Neuron (in vitro differentiated cells): ENCODE measurements around the gene RHOT1.
"Not testable (repeated sequence)": the region's sequence is repeated elsewhere in the genome, so short reads cannot be mapped to it uniquely, and the experiment has no call there.

Experiments
- H2AFZ ChIP-seq: one replicate; pipeline ENCODE4 v1.6.1; 2013; ENCODE audit warnings: low read depth, mild to moderate bottlenecking, inconsistent platforms, low read length, moderate library complexity
- H3K27me3 ChIP-seq: one replicate; pipeline ENCODE4 v1.6.1; 2013; ENCODE audit warnings: low read length; ENCODE audit not compliant: insufficient read depth
- H3K36me3 ChIP-seq: one replicate; pipeline ENCODE4 v1.6.1; 2013; ENCODE audit warnings: low read length; ENCODE audit not compliant: insufficient read depth
- H3K4me1 ChIP-seq: one replicate; pipeline ENCODE4 v1.6.1; 2013; ENCODE audit warnings: low read length; ENCODE audit not compliant: insufficient read depth
- H3K4me3 ChIP-seq: 2 replicates; pipeline ENCODE4 v1.5.1; 2013; ENCODE audit warnings: mild to moderate bottlenecking, low read length, moderate library complexity
- H3K9me3 ChIP-seq: one replicate; pipeline ENCODE4 v1.6.1; 2013; ENCODE audit warnings: low read length

Gene RHOT1

GRCh38 chr17:32142038-32142856, at the start of gene RHOT1:
RHOT1 (plus strand) TSS chr17:32142502; CDS start chr17:32142693, 191 bp downstream.
- Histone ChIP-seq H3K9me3 (no peaks in the 10 kb centered on the region), H3K36me3 (peaks cover 2% of the 10 kb centered on the region), H2AFZ (peak within 1 kb of the TSS; percentile 88), H3K4me3 (peak within 1 kb of the TSS; percentile 65), H3K4me1 (peaks cover 6% of the 10 kb centered on the region), H3K27me3 (no peaks in the 10 kb centered on the region)

DNA sequence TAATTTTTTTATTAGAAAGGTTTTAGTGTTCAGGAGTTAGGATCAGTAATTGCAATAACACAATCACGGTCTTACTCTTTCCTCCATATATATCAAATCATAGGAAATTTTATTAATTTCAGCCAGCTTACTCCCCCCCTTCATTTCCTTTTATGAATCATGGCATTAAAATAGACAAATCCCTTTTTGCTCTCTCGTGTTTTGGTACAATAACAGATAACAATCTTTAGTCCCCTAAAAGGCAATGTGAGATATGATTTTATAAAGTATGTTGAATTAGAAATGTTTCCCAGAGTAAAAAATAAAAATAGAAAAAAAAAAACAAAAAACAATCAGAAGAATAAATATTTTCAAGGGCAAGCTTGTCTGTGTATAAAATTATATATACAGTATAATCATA, 42.6 kb upstream of the RHOT1 start:
- H3K4me3 ChIP-seq, result no peak overlapping the region
- no peaks in the 10 kb centered on the region for H3K27me3 ChIP-seq
- no peaks in the 10 kb centered on the region for H3K9me3 ChIP-seq
- no peaks in the 10 kb centered on the region for H3K4me1 ChIP-seq
- no peak overlapping the region for H2AFZ ChIP-seq
- H3K36me3 ChIP-seq, result no peaks in the 10 kb centered on the region

GRCh38 chr17:32100323-32100722, 42.0 kb upstream of the RHOT1 start:
- H3K4me1 ChIP-seq, H3K27me3 ChIP-seq: not testable (repeated sequence)

GRCh38 chr17:32100971-32101631, 41.2 kb upstream of the RHOT1 start:
- Histone ChIP-seq H3K4me1 (no peaks in the 10 kb centered on the region), H3K36me3 (no peaks in the 10 kb centered on the region), H2AFZ (no peak overlapping the region), H3K27me3 (no peaks in the 10 kb centered on the region), H3K9me3 (no peaks in the 10 kb centered on the region), H3K4me3 (no peak overlapping the region)

More at GRCh38 chr17:32100323-32100722, 42.0 kb upstream of the RHOT1 start:
- not testable (repeated sequence) for H3K36me3 ChIP-seq, H3K4me3 ChIP-seq, H2AFZ ChIP-seq, H3K9me3 ChIP-seq

DNA sequence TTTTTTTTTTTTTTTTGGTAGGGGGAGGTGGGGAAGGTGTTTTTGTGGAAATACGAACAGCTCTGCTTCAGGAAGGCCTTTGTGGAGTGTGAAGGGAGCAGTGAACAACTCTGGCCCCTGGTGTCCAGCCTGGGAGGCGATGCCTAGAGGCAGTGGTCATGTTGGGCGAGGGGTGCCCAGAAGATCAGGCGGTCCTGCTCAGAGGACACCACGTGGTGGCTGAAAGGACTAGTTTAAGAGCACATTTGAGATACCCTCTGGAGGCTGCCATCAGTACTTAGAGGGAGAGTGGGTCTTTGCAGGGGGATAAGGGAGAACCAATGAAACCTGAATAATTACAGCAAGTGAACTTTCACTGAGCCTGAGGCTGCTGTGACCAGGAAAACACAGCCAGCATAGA, 40.1 kb upstream of the RHOT1 start:
- no peaks in the 10 kb centered on the region for H3K27me3 ChIP-seq
- no peaks in the 10 kb centered on the region for H3K4me1 ChIP-seq

DNA sequence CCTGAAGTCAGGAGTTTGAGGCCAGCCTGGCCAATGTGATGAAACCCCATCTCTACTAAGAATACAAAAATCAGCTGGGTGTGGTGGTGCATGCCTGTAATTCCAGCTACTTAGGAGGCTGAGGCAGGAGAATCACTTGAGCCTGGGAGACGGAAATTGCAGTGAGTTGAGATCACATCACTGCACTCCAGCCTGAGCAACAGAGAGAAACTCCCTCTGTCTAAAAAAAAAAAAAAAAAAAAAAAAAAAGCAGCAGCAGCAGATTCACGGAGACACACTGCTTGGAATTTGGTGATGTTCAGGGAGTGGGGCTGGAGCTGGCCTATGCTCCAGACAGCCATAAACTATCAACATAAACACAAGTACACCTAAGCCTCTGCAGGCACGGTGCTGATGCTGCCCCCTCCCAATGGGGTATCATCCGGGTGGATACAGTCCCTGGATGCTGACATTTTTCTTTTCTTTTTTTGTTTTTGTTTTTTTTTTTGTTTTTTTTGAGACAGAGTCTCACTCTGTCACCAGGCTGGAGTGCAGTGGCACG, 39.6 kb upstream of the RHOT1 start:
- H3K36me3 ChIP-seq, result no peaks in the 10 kb centered on the region
- H3K4me3 ChIP-seq, result no peak overlapping the region
- no peaks in the 10 kb centered on the region for H3K9me3 ChIP-seq
- H3K4me1 ChIP-seq, result no peaks in the 10 kb centered on the region
- H2AFZ ChIP-seq, result no peak overlapping the region
- no peaks in the 10 kb centered on the region for H3K27me3 ChIP-seq

More for the DNA sequence above, 40.1 kb upstream of the RHOT1 start:
- Histone ChIP-seq H3K36me3 (no peaks in the 10 kb centered on the region), H3K9me3 (no peaks in the 10 kb centered on the region), H3K4me3 (no peak overlapping the region), H2AFZ (no peak overlapping the region)

DNA sequence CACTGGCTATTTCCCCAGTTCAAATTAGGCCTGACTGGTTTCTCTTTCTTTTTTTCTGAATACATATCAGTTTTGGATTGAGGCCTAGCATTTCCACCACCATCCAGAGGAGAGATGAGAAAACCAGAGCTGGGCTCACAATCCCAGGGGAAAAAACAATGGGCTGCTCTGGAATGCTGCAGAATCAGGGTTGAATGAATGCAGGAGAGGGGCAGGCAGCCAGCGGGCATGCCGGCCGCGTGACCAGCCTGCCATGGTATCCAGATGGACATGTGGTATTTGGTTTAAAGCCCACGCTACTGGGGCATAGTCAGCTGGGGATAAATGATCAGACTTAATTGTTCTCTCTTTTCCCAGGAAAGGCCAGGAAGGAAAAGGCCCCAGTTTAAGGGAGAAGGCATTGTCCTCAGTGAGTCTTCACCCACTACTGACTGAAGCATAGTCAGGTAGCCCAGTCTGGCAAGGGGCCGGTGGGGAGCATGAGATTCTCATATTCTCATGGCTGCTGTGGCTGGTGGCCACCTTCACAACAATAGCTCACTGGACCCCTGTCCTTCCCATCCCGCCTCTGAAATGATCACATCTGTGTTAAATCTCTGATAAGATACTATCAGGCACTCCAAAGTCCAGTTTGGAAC, 38.7 kb upstream of the RHOT1 start:
- Histone ChIP-seq H3K4me3 (no peak overlapping the region), H2AFZ (no peak overlapping the region), H3K27me3 (no peaks in the 10 kb centered on the region), H3K4me1 (no peaks in the 10 kb centered on the region), H3K36me3 (no peaks in the 10 kb centered on the region), H3K9me3 (no peaks in the 10 kb centered on the region)

DNA sequence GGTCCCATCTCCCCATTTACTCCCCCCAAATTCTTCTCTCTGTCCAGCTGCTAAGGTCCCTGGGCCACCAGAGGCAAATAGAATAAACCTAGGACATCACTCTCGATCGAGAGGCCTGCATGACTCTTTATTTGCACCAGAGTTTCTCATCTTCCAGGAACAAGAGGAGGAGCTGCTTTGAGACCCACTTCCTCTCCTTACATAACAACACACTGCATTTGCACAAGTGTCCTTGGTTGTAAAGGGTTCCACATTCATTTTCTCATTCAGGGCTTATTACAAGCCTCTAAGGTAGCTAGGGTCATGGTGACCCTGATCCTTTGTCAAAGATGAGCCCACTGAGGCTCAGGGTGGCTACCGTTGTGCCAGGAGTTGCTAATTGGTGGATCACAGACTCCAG, 38.1 kb upstream of the RHOT1 start:
- Histone ChIP-seq H3K27me3 (no peaks in the 10 kb centered on the region), H3K9me3 (no peaks in the 10 kb centered on the region), H3K36me3 (no peaks in the 10 kb centered on the region), H3K4me1 (no peaks in the 10 kb centered on the region), H3K4me3 (no peak overlapping the region), H2AFZ (no peak overlapping the region)

- not testable (repeated sequence) for H2AFZ ChIP-seq, H3K4me3 ChIP-seq, H3K9me3 ChIP-seq, H3K27me3 ChIP-seq, H3K36me3 ChIP-seq, H3K4me1 ChIP-seq
These were observed 35.8 kb upstream of the RHOT1 start for GRCh38 chr17:32106471-32106981.

GRCh38 chr17:32107194-32107593, 35.1 kb upstream of the RHOT1 start:
- H3K27me3 ChIP-seq, H2AFZ ChIP-seq, H3K9me3 ChIP-seq, H3K4me1 ChIP-seq, H3K36me3 ChIP-seq, H3K4me3 ChIP-seq: not testable (repeated sequence)

- no peak overlapping the region for H2AFZ ChIP-seq
- H3K9me3 ChIP-seq, result no peaks in the 10 kb centered on the region
- H3K27me3 ChIP-seq, result no peaks in the 10 kb centered on the region
- H3K36me3 ChIP-seq, result no peaks in the 10 kb centered on the region
- no peak overlapping the region for H3K4me3 ChIP-seq
- peaks cover 5% of the 10 kb centered on the region for H3K4me1 ChIP-seq
These were observed 31.7 kb upstream of the RHOT1 start for GRCh38 chr17:32110596-32110995.

GRCh38 chr17:32111141-32111771, 31.0 kb upstream of the RHOT1 start:
- Histone ChIP-seq H2AFZ (no peak overlapping the region), H3K4me3 (no peak overlapping the region)

More at GRCh38 chr17:32111141-32111771, 31.0 kb upstream of the RHOT1 start:
- Histone ChIP-seq H3K27me3 (no peaks in the 10 kb centered on the region), H3K4me1 (peaks cover 5% of the 10 kb centered on the region), H3K36me3 (no peaks in the 10 kb centered on the region), H3K9me3 (no peaks in the 10 kb centered on the region)
